K562 (cell line): ENCODE results near the gene UFC1. TPM values are rescaled to one million over a fixed set of nuclear protein-coding genes. Genes with fewer than 3 reads are reported as not detected.

Experiments
- CBX2 ChIP-seq: fragments of 200-600 bp; sonication (generic); IDR thresholded peaks from one replicate; pipeline ENCODE4 v1.6.1; 2012; ENCODE audit warnings: mild to moderate bottlenecking, low read length, inconsistent platforms; ENCODE audit not compliant: insufficient read depth, poor library complexity, severe bottlenecking
- CHD1 ChIP-seq: fragments of 200-600 bp; sonication (generic); IDR thresholded peaks from one replicate; pipeline ENCODE4 v1.6.1; 2012; ENCODE audit warnings: mild to moderate bottlenecking, moderate library complexity, low read length, inconsistent platforms
- E2F6 ChIP-seq, 2 experiments: IDR thresholded peaks; 2 replicates each; pipeline ENCODE4 v1.6.1; 2011; ENCODE audit warnings: borderline replicate concordance in 1 of 2, control low read depth in 1 of 2, low read depth in 1 of 2, low read length in 1 of 2, mild to moderate bottlenecking in 1 of 2, mixed read lengths in 1 of 2, moderate library complexity in 1 of 2; ENCODE audit not compliant: insufficient read depth in 1 of 2, insufficient read length in 1 of 2, poor library complexity in 1 of 2, severe bottlenecking in 1 of 2; ENCODE audit errors: extremely low read depth in 1 of 2
- EP300 ChIP-seq: IDR thresholded peaks from 2 replicates; pipeline ENCODE4 v1.6.1; 2012; ENCODE audit warnings: low read length, improper control_type of control experiment
- FOXA1 ChIP-seq: fragments of 450-650 bp; IDR thresholded peaks from 2 replicates; pipeline ENCODE4 v1.6.1; 2016; ENCODE audit warnings: mild to moderate bottlenecking, borderline replicate concordance
- FOXJ3 ChIP-seq: sonication (generic); formaldehyde crosslinking; IDR thresholded peaks from 2 replicates; pipeline ENCODE4 v1.4.0; 2020; ENCODE audit warnings: mild to moderate bottlenecking, missing genetic modification reagents
- HCFC1 ChIP-seq: IDR thresholded peaks from 2 replicates; pipeline ENCODE4 v1.6.1; 2012; ENCODE audit warnings: low read depth, low read length, improper control_type of control experiment
- HNRNPLL ChIP-seq: fragments of 200-400 bp; formaldehyde crosslinking; IDR thresholded peaks from 2 replicates; pipeline ENCODE4 v1.6.1; 2017; ENCODE audit warnings: low read length, low read depth, mild to moderate bottlenecking; ENCODE audit not compliant: poor library complexity, severe bottlenecking
- LARP7 ChIP-seq: fragments of 450-650 bp; IDR thresholded peaks from 2 replicates; pipeline ENCODE4 v1.6.1; 2016
- MYC ChIP-seq, 2 experiments: fragments of 250-450 bp in 1 of 2; sonication (Bioruptor Pico) in 1 of 2; IDR thresholded peaks; 2 replicates each; pipeline versions ENCODE4 v1.5.1 to v1.6.1; 2012 to 2021; ENCODE audit warnings: low read depth in 2 of 2, borderline replicate concordance in 1 of 2, improper control_type of control experiment in 1 of 2, low read length in 1 of 2, mild to moderate bottlenecking in 1 of 2, moderate library complexity in 1 of 2
- NEUROD1 ChIP-seq: fragments of 150-350 bp; IDR thresholded peaks from 2 replicates; pipeline ENCODE4 v1.6.1; 2014; ENCODE audit warnings: borderline replicate concordance, low read length, low read depth; ENCODE audit not compliant: partially characterized antibody
- PHF8 ChIP-seq: fragments of 200-600 bp; sonication (generic); IDR thresholded peaks from 2 replicates; pipeline ENCODE4 v1.6.1; 2012; ENCODE audit warnings: mixed run types, mild to moderate bottlenecking, inconsistent platforms, low read length, moderate library complexity, borderline replicate concordance
- PRDM10 ChIP-seq: fragments of 450-650 bp; IDR thresholded peaks from 2 replicates; pipeline ENCODE4 v1.6.1; 2018; ENCODE audit not compliant: partially characterized antibody
- RBM34 ChIP-seq: fragments of 200-400 bp; formaldehyde crosslinking; IDR thresholded peaks from 2 replicates; pipeline ENCODE4 v1.6.1; 2018; ENCODE audit warnings: low read length, borderline replicate concordance; ENCODE audit not compliant: insufficient read depth
- RBM39 ChIP-seq: fragments of 200-400 bp; formaldehyde crosslinking; optimal IDR thresholded peaks from 2 replicates; pipeline ENCODE3; 2018; ENCODE audit warnings: low read depth, low read length
- THAP7 ChIP-seq: fragments of 250-450 bp; sonication (Bioruptor Pico); IDR thresholded peaks from 2 replicates; pipeline ENCODE4 v1.5.0; 2021
- U2AF1 ChIP-seq: fragments of 200-400 bp; formaldehyde crosslinking; optimal IDR thresholded peaks from 2 replicates; pipeline ENCODE3; 2017; ENCODE audit warnings: mild to moderate bottlenecking, low read depth, low read length, moderate library complexity
- U2AF2 ChIP-seq: fragments of 200-400 bp; formaldehyde crosslinking; optimal IDR thresholded peaks from 2 replicates; pipeline ENCODE3; 2017; ENCODE audit warnings: low read depth, mild to moderate bottlenecking, low read length
- USF1 ChIP-seq: sonication (generic); formaldehyde crosslinking; IDR thresholded peaks from 2 replicates; pipeline ENCODE4 v1.9.0; 2022; ENCODE audit warnings: mild to moderate bottlenecking, missing genetic modification reagents
- polyA plus RNA-seq, 8 experiments: library from polyadenylated mRNA; depleted of rRNA in 4 of 8; stranded (reverse) in 5 of 8; unstranded in 3 of 8; fragments of >200 nt; fragmentation: Nextera tagmentation in 2 of 8; fragmentation: Illumina TruSeq in 1 of 8; extraction: Ambion mirVana in 2 of 8; extraction: Trizol in 1 of 8; gene quantifications; 2 replicates each; pipeline versions ENCODE4 v1.2.1 to v1.2.3, GENCODE V29; 2011 to 2014; ENCODE audit warnings: inconsistent platforms in 1 of 8, missing spikeins in 1 of 8
- total RNA-seq, 7 experiments: library from RNA; depleted of rRNA in 6 of 7; stranded (reverse); fragments of >200 nt in 6 of 7; fragmentation: Illumina TruSeq in 2 of 7; extraction: Trizol in 2 of 7; gene quantifications; 2 replicates each; pipeline versions ENCODE4 v1.2.1 to v1.2.3, GENCODE V29; 2011 to 2021; ENCODE audit warnings: low replicate concordance in 1 of 7

UFC1 gene
- total and polyA plus RNA-seq, 9 of the 15 experiments (the other 6 are each of a cell fraction or from before 2014, with no cell fraction given): 92.8 to 220 (median 161) TPM

- TF ChIP-seq CHD1: no peak
- peak; percentile 52 for TF ChIP-seq PHF8
- no peak for TF ChIP-seq U2AF1
- peak in 1 of 2 experiments; percentile 0 for TF ChIP-seq E2F6 (IDR thresholded peaks at IDR 0.05; ENCODE audit: borderline replicate concordance in 1 of 2, extremely low read depth in 1 of 2, insufficient read depth in 1 of 2, insufficient read length in 1 of 2, low read depth in 1 of 2, low read length in 1 of 2, poor library complexity in 1 of 2, severe bottlenecking in 1 of 2)
- TF ChIP-seq CBX2: no peak
- no peak for TF ChIP-seq RBM34
- no peak for TF ChIP-seq LARP7
- no peak for TF ChIP-seq THAP7 (CRISPR knock-in tag)
- no peak for TF ChIP-seq FOXJ3 (CRISPR knock-in tag)
- peak; percentile 41 for TF ChIP-seq MYC (IDR thresholded peaks at IDR 0.05; ENCODE audit: low read depth, low read length)
- TF ChIP-seq MYC (CRISPR knock-in tag; IDR thresholded peaks at IDR 0.05; ENCODE audit: borderline replicate concordance, low read depth): no peak
- TF ChIP-seq EP300: no peak
- TF ChIP-seq HNRNPLL: peak; percentile 29
- no peak for TF ChIP-seq FOXA1
- no peak for TF ChIP-seq PRDM10
- TF ChIP-seq USF1 (CRISPR knock-in tag): no peak
- TF ChIP-seq NEUROD1: peak; percentile 47
- TF ChIP-seq HCFC1: peak; percentile 96
- no peak for TF ChIP-seq RBM39
- no peak for TF ChIP-seq U2AF2
Measured at GRCh38 chr1:161132410-161133219, 21.2 kb upstream of the UFC1 start, which contains the start of gene DEDD (continued).
